Measurements from ENCODE around the gene LRRC1. TPM values are rescaled to one million over a fixed set of nuclear protein-coding genes. Genes with fewer than 3 reads are reported as not detected.

The LRRC1 gene
- total RNA-seq, result 36.2 and 39.2 TPM in 2 replicates
- long read RNA-seq, transcript LRRC1-202 (14 exons, 3,180 nt), result major isoform, 9 of 25 reads
- long read RNA-seq, partial matches to known transcripts, result 10 of 25 reads
- long read RNA-seq, other reads (novel, unspliced or antisense), result 6 of 25 reads

GRCh38 chr6:53794720-53795339, at the start of gene LRRC1:
LRRC1 (plus strand) TSS chr6:53795005; CDS start chr6:53795257, 252 bp downstream.
- H3K27ac Mint-ChIP-seq, result peak within 1 kb of the TSS; percentile 100
- peak within 1 kb of the TSS; percentile 90 for H3K4me3 Mint-ChIP-seq (ENCODE audit: low read depth)
- TF ChIP-seq CTCF (IDR thresholded peaks at IDR 0.05; ENCODE audit: unreplicated experiment), result no peak
- H3K4me1 Mint-ChIP-seq (ENCODE audit: low read depth), result peaks cover 48% of the 10 kb centered on the region
- peaks cover 5% of the 10 kb centered on the region for H3K9me3 Mint-ChIP-seq (ENCODE audit: low read depth)
- peaks cover 6% of the 10 kb centered on the region for H3K36me3 Mint-ChIP-seq (ENCODE audit: insufficient read depth)
- DNase-seq (ENCODE audit: low spot score, unreplicated experiment), result peak; percentile 98
- H3K27me3 Mint-ChIP-seq, result no peaks in the 10 kb centered on the region

- H3K27ac Mint-ChIP-seq, result peak overlapping the region; percentile 76
- TF ChIP-seq CTCF (IDR thresholded peaks at IDR 0.05; ENCODE audit: unreplicated experiment), result no peak
- no peak for DNase-seq (ENCODE audit: low spot score, unreplicated experiment)
- no peak overlapping the region for H3K4me3 Mint-ChIP-seq (ENCODE audit: low read depth)
- H3K27me3 Mint-ChIP-seq, result no peaks in the 10 kb centered on the region
- peaks cover 4% of the 10 kb centered on the region for H3K9me3 Mint-ChIP-seq (ENCODE audit: low read depth)
- H3K36me3 Mint-ChIP-seq (ENCODE audit: insufficient read depth), result peaks cover 7% of the 10 kb centered on the region
- H3K4me1 Mint-ChIP-seq (ENCODE audit: low read depth), result peaks cover 14% of the 10 kb centered on the region
These were observed 48.2 kb upstream of the LRRC1 start for GRCh38 chr6:53746442-53747103.

GRCh38 chr6:53750052-53750650, 44.7 kb upstream of the LRRC1 start:
- no peak overlapping the region for H3K4me3 Mint-ChIP-seq (ENCODE audit: low read depth)
- H3K9me3 Mint-ChIP-seq (ENCODE audit: low read depth), result no peaks in the 10 kb centered on the region
- H3K27me3 Mint-ChIP-seq, result no peaks in the 10 kb centered on the region
- H3K27ac Mint-ChIP-seq, result no peak overlapping the region
- DNase-seq (ENCODE audit: low spot score, unreplicated experiment), result no peak
- no peaks in the 10 kb centered on the region for H3K36me3 Mint-ChIP-seq (ENCODE audit: insufficient read depth)
- peaks cover 9% of the 10 kb centered on the region for H3K4me1 Mint-ChIP-seq (ENCODE audit: low read depth)
- TF ChIP-seq CTCF (IDR thresholded peaks at IDR 0.05; ENCODE audit: unreplicated experiment), result no peak

- DNase-seq (ENCODE audit: low spot score, unreplicated experiment), result no peak
- TF ChIP-seq CTCF (IDR thresholded peaks at IDR 0.05; ENCODE audit: unreplicated experiment), result no peak
- Mint-ChIP-seq H3K4me3 (ENCODE audit: low read depth) (no peak overlapping the region), H3K36me3 (ENCODE audit: insufficient read depth) (no peaks in the 10 kb centered on the region), H3K4me1 (ENCODE audit: low read depth) (peaks cover 7% of the 10 kb centered on the region), H3K27me3 (no peaks in the 10 kb centered on the region), H3K9me3 (ENCODE audit: low read depth) (no peaks in the 10 kb centered on the region), H3K27ac (no peak overlapping the region)
These were observed 43.4 kb upstream of the LRRC1 start for GRCh38 chr6:53751417-53751816.

- Mint-ChIP-seq H3K4me3 (ENCODE audit: low read depth) (no peak overlapping the region), H3K27ac (no peak overlapping the region), H3K27me3 (no peaks in the 10 kb centered on the region), H3K9me3 (ENCODE audit: low read depth) (no peaks in the 10 kb centered on the region), H3K36me3 (ENCODE audit: insufficient read depth) (no peaks in the 10 kb centered on the region), H3K4me1 (ENCODE audit: low read depth) (no peaks in the 10 kb centered on the region)
- TF ChIP-seq CTCF (IDR thresholded peaks at IDR 0.05; ENCODE audit: unreplicated experiment), result no peak
- DNase-seq (ENCODE audit: low spot score, unreplicated experiment), result no peak
These were observed 42.4 kb upstream of the LRRC1 start for GRCh38 chr6:53752440-53752839.

All from progenitor cell of endocrine pancreas (in vitro differentiated cells).